ENCODE measurements around the gene NCKAP5.
A peak's percentile ranks its signal among the peaks of the same experiment; 100 is the strongest.

Gene NCKAP5

GRCh38 chr2:133143645-133144044, 424.6 kb downstream of the NCKAP5 start:
- no peak for DNase-seq (ENCODE audit: low spot score)

GRCh38 chr2:133142087-133142486, 426.2 kb downstream of the NCKAP5 start:
- DNase-seq (ENCODE audit: low spot score): no peak

- no peak for DNase-seq (ENCODE audit: low spot score)
Measured at GRCh38 chr2:133140620-133141019, 427.6 kb downstream of the NCKAP5 start.

GRCh38 chr2:133139847-133140533, 428.3 kb downstream of the NCKAP5 start:
- DNase-seq (ENCODE audit: low spot score): peak; percentile 66

- DNase-seq (ENCODE audit: low spot score): no peak
Measured at GRCh38 chr2:133138693-133139092, 429.6 kb downstream of the NCKAP5 start.

- DNase-seq (ENCODE audit: low spot score): no peak
Measured at GRCh38 chr2:133135035-133135654, 433.1 kb downstream of the NCKAP5 start.

GRCh38 chr2:133130548-133131246, 437.6 kb downstream of the NCKAP5 start:
- DNase-seq (ENCODE audit: low spot score): peak; percentile 16

- no peak for DNase-seq (ENCODE audit: low spot score)
Measured at GRCh38 chr2:133124446-133124845, 443.8 kb downstream of the NCKAP5 start.

GRCh38 chr2:133123904-133124303, 444.4 kb downstream of the NCKAP5 start:
- no peak for DNase-seq (ENCODE audit: low spot score)

GRCh38 chr2:133123393-133123792, 444.9 kb downstream of the NCKAP5 start:
- DNase-seq (ENCODE audit: low spot score): no peak

GRCh38 chr2:133122529-133122928, 445.7 kb downstream of the NCKAP5 start:
- DNase-seq (ENCODE audit: low spot score): no peak

- DNase-seq (ENCODE audit: low spot score): no peak
Measured at GRCh38 chr2:133120310-133120709, 448.0 kb downstream of the NCKAP5 start.

- DNase-seq (ENCODE audit: low spot score): no peak
Measured at GRCh38 chr2:133110201-133110600, 458.1 kb downstream of the NCKAP5 start.

GRCh38 chr2:133109772-133110171, 458.5 kb downstream of the NCKAP5 start:
- no peak for DNase-seq (ENCODE audit: low spot score)

- DNase-seq (ENCODE audit: low spot score): no peak
Measured at GRCh38 chr2:133107058-133107815, 461.0 kb downstream of the NCKAP5 start.

- no peak for DNase-seq (ENCODE audit: low spot score)
Measured at GRCh38 chr2:133104871-133105270, 463.4 kb downstream of the NCKAP5 start.

GRCh38 chr2:133098787-133099186, 469.5 kb downstream of the NCKAP5 start:
- no peak for DNase-seq (ENCODE audit: low spot score)

GRCh38 chr2:133097666-133098065, 470.6 kb downstream of the NCKAP5 start:
- DNase-seq (ENCODE audit: low spot score): no peak

- DNase-seq (ENCODE audit: low spot score): no peak
Measured at GRCh38 chr2:133092571-133092970, 475.7 kb downstream of the NCKAP5 start.

GRCh38 chr2:133090358-133090757, 477.9 kb downstream of the NCKAP5 start:
- DNase-seq (ENCODE audit: low spot score): no peak

GRCh38 chr2:133086176-133086575, 482.1 kb downstream of the NCKAP5 start:
- no peak for DNase-seq (ENCODE audit: low spot score)

- DNase-seq (ENCODE audit: low spot score): no peak
Measured at GRCh38 chr2:133085646-133086045, 482.6 kb downstream of the NCKAP5 start.

Data from globus pallidus (tissue), 1 donor.